Effector CD4-positive, alpha-beta T cell (primary cell): ENCODE measurements around the gene IPMK.

ENCODE experiments used
- DNase-seq: peaks from one replicate; pipeline ENCODE4 v3.0.0-alpha.2; 2020
- total RNA-seq: gene quantifications from one replicate; lab custom pipeline; 2026; lab: John Stamatoyannopoulos, UW

Gene IPMK
- total RNA-seq, result 19.5 reads per million, percentile 46 among the genes with 10 or more reads in this experiment

DNA sequence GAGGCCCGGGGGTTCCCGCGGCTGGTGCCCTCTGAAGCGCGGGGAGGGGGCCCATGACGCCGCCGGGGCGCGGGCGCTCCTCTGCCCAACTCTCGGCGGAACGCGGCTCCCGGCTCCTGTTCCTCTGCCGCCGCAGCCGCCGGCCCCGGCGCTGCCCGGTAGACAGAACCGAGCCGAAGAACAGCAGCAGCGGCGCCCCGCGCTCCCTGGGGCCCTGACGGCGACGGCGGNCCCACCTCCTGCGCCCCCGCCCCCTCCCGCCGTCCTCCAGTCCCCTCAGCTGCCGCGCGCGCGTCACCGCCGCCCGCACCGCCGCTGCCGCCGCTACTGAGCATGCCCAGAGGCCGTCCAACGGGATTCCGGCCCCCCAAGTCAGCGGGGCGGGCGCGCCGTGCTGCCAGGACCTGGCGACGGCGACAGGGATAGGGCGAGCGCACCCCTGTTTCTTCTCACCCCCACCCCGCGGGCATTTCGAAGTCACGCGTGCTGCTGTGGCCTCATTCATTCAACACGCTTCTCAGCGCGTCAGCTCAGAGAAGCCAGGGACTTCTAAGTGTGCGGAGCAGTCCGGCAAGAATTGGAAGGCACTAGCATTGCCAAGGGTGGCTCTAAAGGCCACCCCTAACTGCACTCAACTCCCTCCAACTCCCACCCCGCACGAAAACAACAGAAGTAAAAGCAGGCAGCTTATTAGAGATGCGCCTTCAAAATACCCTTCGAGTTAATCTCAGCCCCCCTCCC is at the start of gene IPMK:
TSS of gene IPMK (minus strand) at position 182 of the 741 bp plus-strand sequence. CDS start 283 bp downstream, outside the sequence.
- peak; percentile 95 for DNase-seq

DNA sequence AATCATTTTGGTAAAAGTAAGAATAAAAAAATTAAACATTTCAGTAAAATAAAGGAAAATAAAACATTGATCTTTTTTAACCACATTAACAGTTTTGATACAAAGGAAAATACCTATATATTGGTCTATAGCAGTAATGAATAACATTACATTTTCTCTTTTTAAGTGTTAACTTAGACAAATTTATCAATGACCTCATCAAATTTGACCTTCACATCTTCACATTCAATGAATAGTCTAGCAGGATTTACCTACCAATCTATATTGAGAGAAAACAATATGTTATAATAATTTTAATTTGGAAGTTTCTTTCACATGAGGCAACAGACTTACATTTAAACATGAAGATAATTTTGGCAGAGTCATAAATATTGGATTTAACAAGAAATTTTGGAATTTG is 49.2 kb upstream of the IPMK start:
- no peak for DNase-seq

DNA sequence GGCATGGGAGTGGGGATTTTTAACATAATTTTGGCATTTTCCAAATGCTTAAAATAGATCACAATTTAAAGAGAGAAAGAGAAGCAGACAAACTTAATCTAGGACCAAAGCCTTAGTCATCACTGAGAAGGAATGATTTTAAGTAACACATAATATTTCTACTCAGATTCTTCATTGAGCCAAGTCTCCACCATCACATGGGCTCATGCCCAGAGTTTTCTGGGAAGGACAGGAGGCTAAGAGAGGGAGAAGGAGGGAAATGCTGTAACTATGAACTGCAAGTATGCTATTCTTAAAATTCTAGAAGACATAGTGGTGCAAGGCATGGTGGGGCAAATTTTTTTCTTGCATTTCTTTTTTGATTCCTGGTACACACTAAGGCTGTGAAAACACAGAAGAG is 43.3 kb upstream of the IPMK start:
- DNase-seq, result no peak

DNA sequence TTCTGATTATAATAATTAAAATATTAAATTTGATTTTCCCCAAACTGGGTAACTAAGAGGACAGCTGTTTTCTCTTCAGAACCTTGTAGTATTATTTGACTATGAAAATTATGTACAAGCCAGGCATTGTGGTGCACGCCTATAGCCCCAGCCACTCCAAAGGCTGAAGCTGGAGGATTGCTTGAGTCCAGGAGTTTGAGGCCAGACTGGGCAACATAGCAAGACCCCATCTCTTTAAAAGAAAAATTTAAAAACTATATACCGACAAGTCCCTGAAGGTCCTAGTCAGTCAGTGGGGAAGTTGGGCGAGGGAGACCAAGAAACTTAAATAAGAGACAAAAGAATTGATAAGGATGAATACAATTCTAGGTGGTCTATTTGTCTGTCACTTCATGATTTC is 40.0 kb upstream of the IPMK start:
- no peak for DNase-seq

- DNase-seq, result no peak
Observed at GRCh38 chr10:58305821-58306220, 38.1 kb upstream of the IPMK start.

DNA sequence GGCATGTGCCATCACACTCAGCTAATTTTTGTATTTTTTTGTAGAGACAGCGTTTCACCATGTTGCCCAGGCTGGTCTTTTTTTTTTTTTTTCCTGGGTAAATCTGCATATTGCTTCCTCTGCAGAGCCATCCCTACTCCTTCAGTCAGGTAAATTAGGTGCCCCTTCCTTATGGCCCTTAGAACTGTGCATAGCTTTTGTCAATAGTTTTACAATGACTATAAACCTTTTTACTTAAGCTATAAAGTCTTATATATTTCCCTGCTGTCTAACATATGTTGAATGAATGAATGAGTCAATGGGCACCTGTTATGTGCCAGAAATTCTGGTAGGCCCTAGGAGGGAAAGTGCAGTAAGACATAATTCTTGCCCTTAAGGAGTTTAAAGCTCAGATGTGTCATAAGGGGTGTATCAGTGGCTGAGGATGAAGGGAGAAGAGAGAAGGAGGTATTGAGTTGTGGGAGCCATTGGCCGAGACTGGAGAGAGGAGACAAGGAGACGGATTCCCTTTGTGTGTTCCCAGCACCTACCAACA is 36.5 kb upstream of the IPMK start:
- no peak for DNase-seq

GRCh38 chr10:58302254-58302653 is 34.6 kb upstream of the IPMK start:
- no peak for DNase-seq

- no peak for DNase-seq
Observed at GRCh38 chr10:58300676-58301075, 33.0 kb upstream of the IPMK start.

- DNase-seq, result peak; percentile 46
Observed at GRCh38 chr10:58299580-58299979, 31.9 kb upstream of the IPMK start.

DNA sequence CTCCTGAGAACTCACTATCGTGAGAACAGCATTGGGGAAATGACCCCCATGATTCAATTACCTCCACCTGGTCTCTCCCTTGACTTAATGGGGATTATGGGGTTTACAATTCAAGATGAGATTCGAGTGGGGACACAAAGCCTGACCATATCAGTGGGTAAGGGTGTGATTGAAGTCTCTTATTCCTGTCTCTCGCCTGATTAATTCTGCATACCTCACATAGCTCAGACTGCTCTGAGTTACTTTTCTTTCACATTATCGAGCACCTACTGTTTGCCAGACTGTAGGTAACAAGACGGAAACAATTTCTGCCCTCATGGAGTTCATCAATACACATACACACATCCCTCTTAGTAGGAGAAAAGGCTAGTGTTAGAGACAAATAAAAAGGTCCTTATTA is 26.3 kb upstream of the IPMK start:
- DNase-seq, result no peak

- DNase-seq, result peak; percentile 25
Observed at GRCh38 chr10:58291538-58292174, 24.0 kb upstream of the IPMK start.

GRCh38 chr10:58282615-58283014 is 14.9 kb upstream of the IPMK start:
- no peak for DNase-seq

- DNase-seq, result no peak
Observed at GRCh38 chr10:58281092-58281752, 13.5 kb upstream of the IPMK start.

DNA sequence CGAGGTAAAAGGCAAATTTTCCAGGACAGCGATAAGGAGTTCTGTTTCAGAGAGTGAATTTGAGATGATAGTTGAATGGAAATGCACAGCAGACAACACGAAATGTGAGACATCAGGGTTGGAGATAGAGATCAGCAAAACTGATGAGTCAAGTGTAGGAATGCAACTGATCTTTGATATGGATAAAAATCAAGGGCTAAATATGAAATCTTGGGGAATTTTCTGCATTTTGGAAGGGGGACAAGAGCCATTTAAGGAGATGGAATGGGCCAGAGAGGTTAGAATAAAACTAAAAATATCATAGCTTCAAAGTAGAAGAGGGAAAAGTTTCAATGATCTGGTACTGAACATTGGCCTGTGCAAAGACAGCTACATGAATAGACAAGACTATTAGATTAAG is 12.8 kb upstream of the IPMK start:
- no peak for DNase-seq

- DNase-seq, result no peak
Observed at GRCh38 chr10:58278962-58279307, 11.2 kb upstream of the IPMK start.

- no peak for DNase-seq
Observed at GRCh38 chr10:58278274-58278961, 10.7 kb upstream of the IPMK start.

DNA sequence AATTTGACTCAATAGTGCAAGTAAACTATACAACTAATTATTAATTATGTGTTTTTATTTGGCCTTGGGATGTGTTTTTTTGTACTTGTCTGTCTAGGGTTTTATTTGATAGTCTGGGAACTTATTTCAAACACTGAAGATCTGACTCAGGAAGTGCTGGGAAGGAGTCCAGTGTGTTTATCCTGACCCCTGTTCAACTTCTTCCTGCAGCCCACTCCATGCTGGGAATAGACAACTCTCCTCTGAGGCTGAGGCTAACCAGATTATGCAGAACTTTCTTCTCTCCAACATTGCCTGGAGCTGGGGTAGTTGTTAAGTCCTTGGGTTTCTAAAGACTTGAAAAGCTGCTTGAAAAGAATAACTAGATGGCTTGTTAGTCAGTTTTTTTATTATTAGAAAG is 8.2 kb upstream of the IPMK start:
- DNase-seq, result no peak

DNA sequence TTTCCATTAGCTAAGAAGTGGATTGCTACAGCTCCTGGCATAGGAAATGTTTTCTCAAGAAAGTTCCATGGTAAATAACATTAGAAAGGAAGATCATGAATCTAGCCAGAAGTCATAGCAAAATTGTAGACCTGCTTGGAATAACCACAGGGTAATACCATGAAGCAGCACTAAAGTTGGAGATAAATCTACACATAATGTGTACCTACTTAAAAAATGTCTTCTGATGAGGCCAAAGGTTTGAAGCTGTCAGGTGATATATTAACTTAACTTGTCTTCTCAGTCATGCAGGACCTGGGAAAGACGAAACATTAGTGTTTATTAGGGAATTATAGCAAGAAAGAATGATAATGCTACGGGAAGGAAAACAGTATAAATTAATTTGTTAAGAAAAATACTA is 7.6 kb upstream of the IPMK start:
- no peak for DNase-seq

DNA sequence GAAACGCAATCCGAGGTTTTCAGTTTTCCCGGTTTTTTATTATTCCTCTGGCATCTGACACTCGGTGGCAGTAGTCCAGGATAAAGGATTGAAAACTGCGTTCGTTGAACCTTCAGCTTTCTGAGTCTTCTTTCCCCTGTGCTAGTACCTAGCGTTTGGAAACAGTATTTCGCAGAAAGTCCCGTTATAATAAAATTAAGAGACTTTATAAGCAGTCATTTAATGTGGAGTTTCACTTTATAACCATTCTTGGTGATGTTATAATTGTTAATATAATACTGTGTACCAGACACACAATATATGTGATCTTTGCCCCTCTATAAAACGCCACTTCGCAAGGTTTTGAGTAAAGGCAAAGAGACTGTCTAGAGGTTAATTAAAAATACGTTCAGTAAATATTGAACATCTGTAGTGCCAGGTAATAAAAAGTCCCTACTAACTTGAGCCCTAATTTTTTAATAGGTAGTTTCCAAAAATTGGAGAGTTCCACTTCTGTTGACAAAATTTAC is 2.1 kb upstream of the IPMK start:
- DNase-seq, result no peak

DNA sequence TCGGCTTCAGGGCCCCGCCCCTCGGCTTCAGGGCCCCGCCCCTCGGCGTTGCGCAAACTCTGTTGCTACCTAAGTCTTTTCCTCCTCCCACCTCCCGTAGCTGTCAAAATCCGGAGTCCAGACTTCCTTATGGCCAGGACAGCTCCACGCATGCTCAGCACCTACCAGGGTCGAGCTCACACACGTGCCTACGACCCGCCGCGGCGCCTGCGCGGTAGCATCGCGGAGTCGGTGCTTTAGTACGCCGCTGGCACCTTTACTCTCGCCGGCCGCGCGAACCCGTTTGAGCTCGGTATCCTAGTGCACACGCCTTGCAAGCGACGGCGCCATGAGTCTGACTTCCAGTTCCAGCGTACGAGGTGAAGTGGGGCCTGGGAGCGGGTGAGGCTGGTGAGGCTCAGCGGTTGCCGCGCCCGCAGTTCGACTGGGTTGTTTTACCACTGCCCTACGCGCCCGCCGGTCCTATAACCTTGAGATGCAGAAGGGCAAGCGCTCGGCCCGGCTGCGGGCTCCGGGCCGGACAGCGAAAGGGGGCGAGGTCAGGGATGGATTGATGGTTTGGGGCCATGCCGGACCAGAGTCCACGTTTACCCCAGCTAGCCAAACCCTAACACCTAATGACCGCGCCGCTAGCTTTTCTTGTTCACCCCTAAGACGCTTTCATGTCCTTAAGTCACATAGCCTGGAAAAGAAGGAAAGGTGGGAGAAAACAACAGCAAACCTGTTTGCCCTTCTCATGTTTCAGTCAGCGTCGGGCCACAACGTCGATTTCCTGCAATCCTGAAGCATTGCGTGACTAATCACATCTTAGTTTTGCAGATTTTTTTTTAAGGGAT is 1.5 kb upstream of the IPMK start, which contains the start of gene CISD1:
TSS of gene CISD1 (plus strand) at position 217 of the 836 bp plus-strand sequence. CDS start at position 329, 112 bp downstream.
- DNase-seq, result peak; percentile 89

GRCh38 chr10:58268454-58268945 is 806 bp upstream of the IPMK start:
- no peak for DNase-seq
